Measurements from ENCODE around the gene CNTNAP4. TPM values are rescaled to one million over a fixed set of nuclear protein-coding genes. Genes with fewer than 3 reads are reported as not detected.

Gene CNTNAP4
- total RNA-seq, 1 experiment from 2014 or later, result not detected

DNA sequence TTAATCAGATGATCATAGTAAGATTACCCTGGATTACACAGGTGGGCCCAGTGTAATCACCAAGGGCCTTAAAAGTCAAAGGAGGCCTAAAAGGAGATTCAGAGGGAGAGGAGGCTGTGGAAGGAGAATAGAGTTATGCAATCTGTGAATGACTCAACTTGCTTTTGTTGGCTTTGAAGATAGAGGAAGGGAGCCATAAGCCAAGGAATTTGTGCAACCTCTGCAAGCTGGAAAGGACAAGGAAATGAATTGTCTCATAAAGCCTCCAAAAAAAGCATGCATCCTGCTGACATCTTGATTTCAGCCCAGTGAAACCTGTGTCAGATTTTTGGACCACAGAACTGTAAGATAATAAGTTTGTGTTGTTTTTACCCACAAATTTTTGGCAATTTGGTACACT is 109.6 kb downstream of the CNTNAP4 start (continued):
- TF ChIP-seq, protein P1, sequence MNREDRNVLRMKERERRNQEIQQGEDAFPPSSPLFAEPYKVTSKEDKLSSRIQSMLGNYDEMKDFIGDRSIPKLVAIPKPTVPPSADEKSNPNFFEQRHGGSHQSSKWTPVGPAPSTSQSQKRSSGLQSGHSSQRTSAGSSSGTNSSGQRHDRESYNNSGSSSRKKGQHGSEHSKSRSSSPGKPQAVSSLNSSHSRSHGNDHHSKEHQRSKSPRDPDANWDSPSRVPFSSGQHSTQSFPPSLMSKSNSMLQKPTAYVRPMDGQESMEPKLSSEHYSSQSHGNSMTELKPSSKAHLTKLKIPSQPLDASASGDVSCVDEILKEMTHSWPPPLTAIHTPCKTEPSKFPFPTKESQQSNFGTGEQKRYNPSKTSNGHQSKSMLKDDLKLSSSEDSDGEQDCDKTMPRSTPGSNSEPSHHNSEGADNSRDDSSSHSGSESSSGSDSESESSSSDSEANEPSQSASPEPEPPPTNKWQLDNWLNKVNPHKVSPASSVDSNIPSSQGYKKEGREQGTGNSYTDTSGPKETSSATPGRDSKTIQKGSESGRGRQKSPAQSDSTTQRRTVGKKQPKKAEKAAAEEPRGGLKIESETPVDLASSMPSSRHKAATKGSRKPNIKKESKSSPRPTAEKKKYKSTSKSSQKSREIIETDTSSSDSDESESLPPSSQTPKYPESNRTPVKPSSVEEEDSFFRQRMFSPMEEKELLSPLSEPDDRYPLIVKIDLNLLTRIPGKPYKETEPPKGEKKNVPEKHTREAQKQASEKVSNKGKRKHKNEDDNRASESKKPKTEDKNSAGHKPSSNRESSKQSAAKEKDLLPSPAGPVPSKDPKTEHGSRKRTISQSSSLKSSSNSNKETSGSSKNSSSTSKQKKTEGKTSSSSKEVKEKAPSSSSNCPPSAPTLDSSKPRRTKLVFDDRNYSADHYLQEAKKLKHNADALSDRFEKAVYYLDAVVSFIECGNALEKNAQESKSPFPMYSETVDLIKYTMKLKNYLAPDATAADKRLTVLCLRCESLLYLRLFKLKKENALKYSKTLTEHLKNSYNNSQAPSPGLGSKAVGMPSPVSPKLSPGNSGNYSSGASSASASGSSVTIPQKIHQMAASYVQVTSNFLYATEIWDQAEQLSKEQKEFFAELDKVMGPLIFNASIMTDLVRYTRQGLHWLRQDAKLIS (CRISPR knock-in tag; IDR thresholded peaks at IDR 0.05; ENCODE audit: borderline replicate concordance), result no peak
- TF ChIP-seq, protein P2, sequence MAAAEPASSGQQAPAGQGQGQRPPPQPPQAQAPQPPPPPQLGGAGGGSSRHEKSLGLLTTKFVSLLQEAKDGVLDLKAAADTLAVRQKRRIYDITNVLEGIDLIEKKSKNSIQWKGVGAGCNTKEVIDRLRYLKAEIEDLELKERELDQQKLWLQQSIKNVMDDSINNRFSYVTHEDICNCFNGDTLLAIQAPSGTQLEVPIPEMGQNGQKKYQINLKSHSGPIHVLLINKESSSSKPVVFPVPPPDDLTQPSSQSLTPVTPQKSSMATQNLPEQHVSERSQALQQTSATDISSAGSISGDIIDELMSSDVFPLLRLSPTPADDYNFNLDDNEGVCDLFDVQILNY (CRISPR knock-in tag; IDR thresholded peaks at IDR 0.05), result no peak

DNA sequence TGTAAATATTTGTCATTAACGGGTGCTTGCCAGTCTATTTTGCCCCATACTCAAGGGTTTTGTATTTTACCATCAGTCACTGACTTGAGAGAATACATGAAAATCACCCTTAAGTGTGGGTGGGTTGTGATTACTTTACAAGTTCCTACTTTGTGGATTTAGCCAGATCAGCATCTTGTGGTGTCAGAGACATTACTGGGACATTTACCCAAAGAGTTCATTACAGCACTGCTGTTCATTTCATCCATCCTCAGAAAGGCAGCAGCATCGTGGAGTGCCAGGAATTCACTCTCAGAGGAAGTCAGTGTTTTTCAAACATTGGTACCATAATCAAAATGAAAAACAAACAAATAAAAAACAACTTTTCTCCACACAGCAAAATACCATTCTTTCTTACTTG is 110.8 kb downstream of the CNTNAP4 start:
- TF ChIP-seq, protein P3, sequence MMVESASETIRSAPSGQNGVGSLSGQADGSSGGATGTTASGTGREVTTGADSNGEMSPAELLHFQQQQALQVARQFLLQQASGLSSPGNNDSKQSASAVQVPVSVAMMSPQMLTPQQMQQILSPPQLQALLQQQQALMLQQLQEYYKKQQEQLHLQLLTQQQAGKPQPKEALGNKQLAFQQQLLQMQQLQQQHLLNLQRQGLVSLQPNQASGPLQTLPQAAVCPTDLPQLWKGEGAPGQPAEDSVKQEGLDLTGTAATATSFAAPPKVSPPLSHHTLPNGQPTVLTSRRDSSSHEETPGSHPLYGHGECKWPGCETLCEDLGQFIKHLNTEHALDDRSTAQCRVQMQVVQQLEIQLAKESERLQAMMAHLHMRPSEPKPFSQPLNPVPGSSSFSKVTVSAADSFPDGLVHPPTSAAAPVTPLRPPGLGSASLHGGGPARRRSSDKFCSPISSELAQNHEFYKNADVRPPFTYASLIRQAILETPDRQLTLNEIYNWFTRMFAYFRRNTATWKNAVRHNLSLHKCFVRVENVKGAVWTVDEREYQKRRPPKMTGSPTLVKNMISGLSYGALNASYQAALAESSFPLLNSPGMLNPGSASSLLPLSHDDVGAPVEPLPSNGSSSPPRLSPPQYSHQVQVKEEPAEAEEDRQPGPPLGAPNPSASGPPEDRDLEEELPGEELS (CRISPR knock-in tag; IDR thresholded peaks at IDR 0.05), result no peak
- TF ChIP-seq NR1H2 (CRISPR knock-in tag; IDR thresholded peaks at IDR 0.05), result no peak
- TF ChIP-seq TEAD1 (CRISPR knock-in tag; IDR thresholded peaks at IDR 0.05), result no peak
- TF ChIP-seq JAZF1 (CRISPR knock-in tag; IDR thresholded peaks at IDR 0.05), result no peak
- TF ChIP-seq, protein P4, sequence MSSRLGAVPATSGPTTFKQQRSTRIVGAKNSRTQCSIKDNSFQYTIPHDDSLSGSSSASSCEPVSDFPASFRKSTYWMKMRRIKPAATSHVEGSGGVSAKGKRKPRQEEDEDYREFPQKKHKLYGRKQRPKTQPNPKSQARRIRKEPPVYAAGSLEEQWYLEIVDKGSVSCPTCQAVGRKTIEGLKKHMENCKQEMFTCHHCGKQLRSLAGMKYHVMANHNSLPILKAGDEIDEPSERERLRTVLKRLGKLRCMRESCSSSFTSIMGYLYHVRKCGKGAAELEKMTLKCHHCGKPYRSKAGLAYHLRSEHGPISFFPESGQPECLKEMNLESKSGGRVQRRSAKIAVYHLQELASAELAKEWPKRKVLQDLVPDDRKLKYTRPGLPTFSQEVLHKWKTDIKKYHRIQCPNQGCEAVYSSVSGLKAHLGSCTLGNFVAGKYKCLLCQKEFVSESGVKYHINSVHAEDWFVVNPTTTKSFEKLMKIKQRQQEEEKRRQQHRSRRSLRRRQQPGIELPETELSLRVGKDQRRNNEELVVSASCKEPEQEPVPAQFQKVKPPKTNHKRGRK (CRISPR knock-in tag; IDR thresholded peaks at IDR 0.05; ENCODE audit: borderline replicate concordance), result no peak
- TF ChIP-seq, protein P5, sequence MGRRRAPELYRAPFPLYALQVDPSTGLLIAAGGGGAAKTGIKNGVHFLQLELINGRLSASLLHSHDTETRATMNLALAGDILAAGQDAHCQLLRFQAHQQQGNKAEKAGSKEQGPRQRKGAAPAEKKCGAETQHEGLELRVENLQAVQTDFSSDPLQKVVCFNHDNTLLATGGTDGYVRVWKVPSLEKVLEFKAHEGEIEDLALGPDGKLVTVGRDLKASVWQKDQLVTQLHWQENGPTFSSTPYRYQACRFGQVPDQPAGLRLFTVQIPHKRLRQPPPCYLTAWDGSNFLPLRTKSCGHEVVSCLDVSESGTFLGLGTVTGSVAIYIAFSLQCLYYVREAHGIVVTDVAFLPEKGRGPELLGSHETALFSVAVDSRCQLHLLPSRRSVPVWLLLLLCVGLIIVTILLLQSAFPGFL (CRISPR knock-in tag; IDR thresholded peaks at IDR 0.05; ENCODE audit: borderline replicate concordance), result no peak
- no peak for TF ChIP-seq NR3C1 (CRISPR knock-in tag; conservative IDR thresholded peaks at IDR 0.05; ENCODE audit: low read depth)
- TF ChIP-seq KAT7 (CRISPR knock-in tag; IDR thresholded peaks at IDR 0.05; ENCODE audit: borderline replicate concordance), result no peak
- TF ChIP-seq, protein P6, sequence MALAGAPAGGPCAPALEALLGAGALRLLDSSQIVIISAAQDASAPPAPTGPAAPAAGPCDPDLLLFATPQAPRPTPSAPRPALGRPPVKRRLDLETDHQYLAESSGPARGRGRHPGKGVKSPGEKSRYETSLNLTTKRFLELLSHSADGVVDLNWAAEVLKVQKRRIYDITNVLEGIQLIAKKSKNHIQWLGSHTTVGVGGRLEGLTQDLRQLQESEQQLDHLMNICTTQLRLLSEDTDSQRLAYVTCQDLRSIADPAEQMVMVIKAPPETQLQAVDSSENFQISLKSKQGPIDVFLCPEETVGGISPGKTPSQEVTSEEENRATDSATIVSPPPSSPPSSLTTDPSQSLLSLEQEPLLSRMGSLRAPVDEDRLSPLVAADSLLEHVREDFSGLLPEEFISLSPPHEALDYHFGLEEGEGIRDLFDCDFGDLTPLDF (CRISPR knock-in tag; IDR thresholded peaks at IDR 0.05), result no peak
- TF ChIP-seq FOXJ3 (CRISPR knock-in tag; IDR thresholded peaks at IDR 0.05; ENCODE audit: borderline replicate concordance), result no peak
- TF ChIP-seq, protein P7, sequence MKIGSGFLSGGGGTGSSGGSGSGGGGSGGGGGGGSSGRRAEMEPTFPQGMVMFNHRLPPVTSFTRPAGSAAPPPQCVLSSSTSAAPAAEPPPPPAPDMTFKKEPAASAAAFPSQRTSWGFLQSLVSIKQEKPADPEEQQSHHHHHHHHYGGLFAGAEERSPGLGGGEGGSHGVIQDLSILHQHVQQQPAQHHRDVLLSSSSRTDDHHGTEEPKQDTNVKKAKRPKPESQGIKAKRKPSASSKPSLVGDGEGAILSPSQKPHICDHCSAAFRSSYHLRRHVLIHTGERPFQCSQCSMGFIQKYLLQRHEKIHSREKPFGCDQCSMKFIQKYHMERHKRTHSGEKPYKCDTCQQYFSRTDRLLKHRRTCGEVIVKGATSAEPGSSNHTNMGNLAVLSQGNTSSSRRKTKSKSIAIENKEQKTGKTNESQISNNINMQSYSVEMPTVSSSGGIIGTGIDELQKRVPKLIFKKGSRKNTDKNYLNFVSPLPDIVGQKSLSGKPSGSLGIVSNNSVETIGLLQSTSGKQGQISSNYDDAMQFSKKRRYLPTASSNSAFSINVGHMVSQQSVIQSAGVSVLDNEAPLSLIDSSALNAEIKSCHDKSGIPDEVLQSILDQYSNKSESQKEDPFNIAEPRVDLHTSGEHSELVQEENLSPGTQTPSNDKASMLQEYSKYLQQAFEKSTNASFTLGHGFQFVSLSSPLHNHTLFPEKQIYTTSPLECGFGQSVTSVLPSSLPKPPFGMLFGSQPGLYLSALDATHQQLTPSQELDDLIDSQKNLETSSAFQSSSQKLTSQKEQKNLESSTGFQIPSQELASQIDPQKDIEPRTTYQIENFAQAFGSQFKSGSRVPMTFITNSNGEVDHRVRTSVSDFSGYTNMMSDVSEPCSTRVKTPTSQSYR (CRISPR knock-in tag; IDR thresholded peaks at IDR 0.05), result no peak
- TF ChIP-seq HMGA2 (CRISPR knock-in tag; IDR thresholded peaks at IDR 0.05), result no peak
- TF ChIP-seq, protein P8, sequence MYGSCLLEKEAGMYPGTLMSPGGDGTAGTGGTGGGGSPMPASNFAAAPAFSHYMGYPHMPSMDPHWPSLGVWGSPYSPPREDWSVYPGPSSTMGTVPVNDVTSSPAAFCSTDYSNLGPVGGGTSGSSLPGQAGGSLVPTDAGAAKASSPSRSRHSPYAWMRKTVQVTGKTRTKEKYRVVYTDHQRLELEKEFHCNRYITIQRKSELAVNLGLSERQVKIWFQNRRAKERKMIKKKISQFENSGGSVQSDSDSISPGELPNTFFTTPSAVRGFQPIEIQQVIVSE (CRISPR knock-in tag; IDR thresholded peaks at IDR 0.05; ENCODE audit: borderline replicate concordance), result no peak
- TF ChIP-seq SMAD3 (CRISPR knock-in tag; IDR thresholded peaks at IDR 0.05; ENCODE audit: borderline replicate concordance), result no peak
- CTCF ChIA-PET, result no interaction called here
- H3K36me3 Mint-ChIP-seq, result peaks cover 9% of the 10 kb centered on the region
- H3K4me1 Mint-ChIP-seq, result 0 out of 2 replicates have a peak, but pooled peaks cover 3% of the 10 kb centered on the region
- H3K4me3 Mint-ChIP-seq, result no peak overlapping the region
- POLR2A ChIA-PET, result no interaction called here
- H3K27me3 Mint-ChIP-seq (ENCODE audit: low read depth), result no peaks in the 10 kb centered on the region
- no peak for DNase-seq (ENCODE audit: low spot score)
- H3K9me3 Mint-ChIP-seq, result peaks cover 33% of the 10 kb centered on the region
- ATAC-seq, result no peak
- H3K27ac Mint-ChIP-seq, result no peak overlapping the region

All from WTC11 (cell line).